SK-N-MC (cell line): Measurements from ENCODE around the gene ENTPD8.

Source experiments
- DNase-seq: peaks from one replicate; pipeline ENCODE4 v3.0.0-alpha.2; 2011; ENCODE audit warnings: low read depth, low spot score
- H3K27ac ChIP-seq: fragments of 200-600 bp; sonication (generic); 2 replicates; pipeline ENCODE4 v1.5.1; 2016; ENCODE audit warnings: mixed run types
- H3K36me3 ChIP-seq: fragments of 200-600 bp; sonication (generic); 2 replicates; pipeline ENCODE4 v1.6.1; 2017; ENCODE audit warnings: antibody characterized with exemption, low read length, mixed read lengths; ENCODE audit not compliant: insufficient read depth
- H3K4me3 ChIP-seq: fragments of 200-600 bp; sonication (generic); 2 replicates; pipeline ENCODE4 v1.5.1; 2016
- H3K9ac ChIP-seq: fragments of 200-600 bp; sonication (generic); 2 replicates; pipeline ENCODE4 v1.8.0; 2017; ENCODE audit warnings: mixed run types, mixed read lengths; ENCODE audit not compliant: insufficient read length
- H3K9me3 ChIP-seq: fragments of 200-600 bp; sonication (generic); 2 replicates; pipeline ENCODE4 v1.6.1; 2017; ENCODE audit warnings: low read depth, mild to moderate bottlenecking, antibody characterized with exemption, low read length, moderate library complexity, mixed read lengths
- EZH2 ChIP-seq: fragments of 200-600 bp; sonication (generic); IDR thresholded peaks from one replicate; pipeline ENCODE4 v1.6.1; 2017; ENCODE audit warnings: antibody characterized with exemption
- FOXP2 ChIP-seq: optimal IDR thresholded peaks from 2 replicates; pipeline ENCODE3; 2011; ENCODE audit warnings: mild to moderate bottlenecking, moderate library complexity; ENCODE audit not compliant: insufficient read depth; ENCODE audit errors: extremely low read length, control extremely low read depth
- POLR2AphosphoS5 ChIP-seq: IDR thresholded peaks from 2 replicates; pipeline ENCODE4 v1.6.1; 2012; ENCODE audit warnings: mild to moderate bottlenecking, low read depth, low read length, borderline replicate concordance

ENTPD8 gene

DNA sequence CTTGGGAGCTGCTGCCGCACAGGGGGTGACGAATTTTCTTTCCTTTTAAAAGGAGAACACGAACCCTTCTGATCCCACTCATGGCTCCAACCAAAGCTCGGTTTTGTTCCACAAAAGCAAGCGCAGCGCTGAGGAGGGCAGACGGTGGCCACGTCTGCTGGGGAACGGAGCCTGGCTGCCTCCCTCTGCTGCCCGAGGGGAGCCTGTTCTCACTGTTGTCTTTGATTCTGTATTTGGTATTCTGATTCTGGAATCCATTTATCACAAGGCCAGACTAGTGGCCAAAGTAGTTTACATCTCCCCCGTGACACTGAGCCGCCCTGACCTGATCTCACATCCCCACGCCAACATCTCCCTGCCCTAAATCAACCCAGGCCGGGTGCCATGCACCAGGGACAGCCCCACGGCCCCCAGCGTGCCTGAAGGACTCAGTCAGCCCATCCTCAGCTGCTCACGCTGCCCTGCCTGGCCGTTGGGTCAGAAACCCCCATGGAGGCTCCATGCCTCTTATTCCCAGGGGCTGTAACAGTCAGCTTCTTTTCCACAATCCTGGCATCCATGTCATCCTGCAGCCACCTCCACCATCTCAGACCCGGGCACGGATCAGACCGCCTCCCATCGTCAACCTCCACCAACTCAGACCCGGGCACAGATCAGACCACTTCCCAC is 24.7 kb upstream of the ENTPD8 start:
- Histone ChIP-seq H3K27ac (no peak overlapping the region), H3K9ac (no peak overlapping the region), H3K4me3 (no peak overlapping the region), H3K36me3 (no peaks in the 10 kb centered on the region), H3K9me3 (no peaks in the 10 kb centered on the region)
- no peak for TF ChIP-seq EZH2
- TF ChIP-seq POLR2AphosphoS5 = no peak
- no peak for TF ChIP-seq FOXP2
- DNase-seq = no peak

DNA sequence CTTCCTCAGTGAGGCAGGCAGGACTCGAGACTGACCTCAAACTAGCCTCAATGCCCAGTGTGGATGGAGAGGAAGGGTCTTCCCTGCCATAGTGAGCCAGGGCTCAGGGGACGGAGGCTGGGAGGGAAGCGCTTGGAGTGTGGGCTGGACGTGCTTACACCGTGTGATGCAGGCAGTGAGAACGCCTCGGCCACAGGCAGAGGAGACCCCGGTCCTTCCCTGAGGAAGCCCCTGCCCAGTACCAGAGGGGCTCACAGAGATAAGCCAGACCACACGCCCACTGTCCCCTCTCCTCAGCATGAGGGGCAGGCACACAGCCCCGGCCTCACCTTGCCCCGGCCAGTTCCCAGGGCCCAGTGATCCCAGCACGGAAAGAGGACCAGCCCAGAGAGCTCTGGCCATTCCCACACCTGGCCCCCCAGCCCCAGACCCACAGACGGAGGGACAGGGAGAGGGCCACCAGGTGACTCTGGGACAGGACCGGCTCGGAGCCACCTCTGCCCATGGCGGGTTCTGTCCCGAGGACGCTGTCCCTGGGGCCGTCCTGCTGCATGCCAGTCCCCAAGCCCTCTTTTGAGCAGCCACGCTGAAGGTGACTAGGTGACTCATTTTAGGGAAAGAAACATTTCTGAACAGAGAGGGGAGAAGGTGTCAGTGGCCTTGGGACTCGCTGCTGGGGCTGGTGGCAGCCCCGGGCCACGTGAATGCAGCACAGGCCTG is 24.0 kb upstream of the ENTPD8 start:
- Histone ChIP-seq H3K4me3 (no peak overlapping the region), H3K9me3 (no peaks in the 10 kb centered on the region), H3K27ac (no peak overlapping the region), H3K36me3 (no peaks in the 10 kb centered on the region), H3K9ac (no peak overlapping the region)
- TF ChIP-seq EZH2 (no peak), FOXP2 (no peak), POLR2AphosphoS5 (no peak)
- no peak for DNase-seq

DNA sequence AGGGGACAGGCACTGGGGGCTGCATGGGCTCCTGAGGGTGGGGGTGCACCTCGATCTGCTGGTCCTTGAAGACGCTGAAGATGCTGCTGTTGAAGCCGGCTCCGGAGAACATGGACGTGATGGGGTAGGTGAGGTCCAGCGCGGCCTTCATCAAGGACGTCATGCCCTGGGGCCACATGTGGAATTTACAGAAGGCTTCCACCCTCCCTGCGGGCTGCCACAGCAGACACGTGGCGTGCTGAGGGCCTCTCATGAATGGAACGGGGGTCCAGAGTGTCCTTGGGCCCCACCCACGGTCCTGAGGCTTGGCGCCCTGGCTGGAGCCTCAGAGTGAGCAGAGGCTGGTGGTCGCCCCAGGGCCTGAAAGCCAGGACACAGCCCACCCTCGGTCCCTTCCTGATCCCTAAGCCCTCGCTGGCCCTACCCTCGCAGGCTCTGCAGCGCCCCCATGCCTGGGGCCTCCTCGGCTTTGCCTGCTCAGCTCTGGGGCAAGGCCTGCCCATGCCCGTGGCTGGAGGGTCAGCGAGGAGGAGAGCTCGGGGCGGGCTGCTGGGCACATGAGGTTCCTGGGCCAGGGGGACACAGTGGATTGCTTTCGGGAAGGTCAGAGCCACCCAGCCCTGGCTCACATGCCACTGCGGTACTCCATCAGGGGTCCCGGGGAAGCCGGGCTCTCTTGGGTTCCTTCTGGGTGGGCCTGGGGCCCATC is 23.3 kb upstream of the ENTPD8 start:
- Histone ChIP-seq H3K36me3 (no peaks in the 10 kb centered on the region), H3K4me3 (no peak overlapping the region), H3K27ac (no peak overlapping the region), H3K9ac (no peak overlapping the region), H3K9me3 (no peaks in the 10 kb centered on the region)
- no peak for TF ChIP-seq POLR2AphosphoS5
- no peak for TF ChIP-seq FOXP2
- no peak for TF ChIP-seq EZH2
- no peak for DNase-seq

DNA sequence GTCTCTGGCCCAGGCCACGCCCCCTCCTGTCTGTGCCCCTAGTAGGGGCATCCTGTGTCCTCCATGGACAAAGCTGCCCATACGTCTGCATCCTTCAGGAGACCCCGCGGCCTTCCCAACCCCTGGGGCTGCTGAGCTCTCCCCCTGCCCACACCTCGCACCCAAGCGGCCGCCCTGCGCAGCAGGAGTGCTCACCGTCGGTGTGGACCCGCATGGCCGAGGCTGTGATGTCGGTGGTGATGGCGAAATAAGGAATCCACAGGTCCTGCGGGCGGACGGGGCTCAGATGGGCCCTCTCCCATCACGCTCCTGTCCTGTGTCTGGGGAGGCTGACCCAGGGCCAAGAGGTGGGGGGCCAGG is 22.8 kb upstream of the ENTPD8 start:
- Histone ChIP-seq H3K27ac (no peak overlapping the region), H3K4me3 (no peak overlapping the region), H3K9ac (no peak overlapping the region), H3K36me3 (no peaks in the 10 kb centered on the region), H3K9me3 (no peaks in the 10 kb centered on the region)
- no peak for DNase-seq
- no peak for TF ChIP-seq FOXP2
- no peak for TF ChIP-seq EZH2
- TF ChIP-seq POLR2AphosphoS5 = no peak

DNA sequence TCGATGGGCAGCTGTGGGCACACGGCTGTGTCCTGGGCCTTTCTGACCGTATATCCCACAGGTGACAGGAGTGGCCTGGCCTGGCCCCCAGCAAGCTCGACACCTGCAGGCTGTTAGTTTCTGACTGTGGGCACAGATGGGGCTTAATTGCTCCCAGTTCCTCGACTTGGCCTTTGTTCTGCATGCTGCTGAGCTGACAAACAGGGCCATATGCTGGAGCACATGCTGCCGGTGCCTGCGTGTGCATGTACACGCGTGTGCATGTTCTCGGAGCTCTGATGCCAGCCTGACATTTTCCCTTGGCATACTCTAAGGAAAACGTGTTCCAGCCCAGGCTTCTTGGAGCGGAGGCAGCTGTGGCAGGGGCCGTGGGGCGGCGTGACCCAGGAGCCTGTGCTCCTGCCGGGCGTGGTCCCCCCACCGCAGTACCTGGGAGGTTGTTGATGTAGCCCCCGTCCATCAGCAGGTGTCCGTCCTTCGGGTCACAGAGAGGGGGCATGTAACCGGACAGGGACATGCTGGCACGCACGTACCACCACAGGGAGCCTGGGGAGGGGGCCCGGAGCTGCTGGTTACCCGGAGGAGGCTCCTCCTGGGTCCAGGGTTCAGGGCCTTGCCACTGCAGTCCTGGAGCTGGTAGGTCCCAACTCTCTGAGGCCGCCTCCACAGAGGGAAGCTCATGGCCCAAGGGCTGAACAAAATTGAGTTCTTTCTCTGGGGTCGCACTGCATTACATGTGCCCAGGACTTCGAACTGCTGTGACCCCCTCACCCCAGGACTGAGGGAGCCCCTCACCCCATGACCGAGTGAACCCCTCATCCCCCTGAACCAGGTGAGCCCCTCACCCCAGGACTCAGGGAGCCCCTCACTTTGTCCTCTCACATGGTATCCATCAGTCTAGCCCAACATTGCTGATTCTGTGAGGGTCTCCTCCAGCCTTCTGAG is 22.1 kb upstream of the ENTPD8 start:
- TF ChIP-seq FOXP2 (no peak), POLR2AphosphoS5 (no peak), EZH2 (no peak)
- no peak for DNase-seq
- no peak overlapping the region for H3K4me3 ChIP-seq
- no peak overlapping the region for H3K27ac ChIP-seq
- H3K36me3 ChIP-seq = no peaks in the 10 kb centered on the region
- no peaks in the 10 kb centered on the region for H3K9me3 ChIP-seq
- H3K9ac ChIP-seq = no peak overlapping the region

DNA sequence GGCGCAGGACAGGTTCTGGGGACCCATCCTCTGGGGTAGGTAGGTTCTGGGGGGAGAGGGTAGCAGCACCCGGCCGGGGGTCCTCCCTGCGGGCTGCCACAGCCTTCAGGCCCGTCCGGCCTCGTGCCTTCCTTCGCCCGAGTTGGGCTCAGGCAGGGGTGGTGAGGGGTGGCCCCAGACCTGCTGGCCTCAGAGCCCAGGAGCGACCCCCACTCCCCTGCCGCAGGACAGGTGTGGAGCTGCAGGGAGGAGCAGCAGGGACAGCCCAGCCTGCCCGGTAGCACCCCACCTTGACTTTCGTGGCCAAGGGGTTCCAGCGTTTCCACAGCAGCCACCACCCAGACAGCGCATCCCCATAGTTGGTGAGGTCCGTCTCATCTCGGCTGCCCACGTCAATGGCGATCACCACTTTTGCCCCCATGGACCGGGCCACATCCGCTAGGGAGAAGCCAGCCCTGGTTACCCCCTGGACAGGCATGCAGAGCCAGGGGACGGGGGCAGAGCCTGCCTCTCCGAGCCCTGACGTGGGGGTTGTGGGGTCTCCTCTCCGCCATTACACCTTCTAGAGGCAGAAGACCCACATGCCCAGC is 21.3 kb upstream of the ENTPD8 start:
- Histone ChIP-seq H3K4me3 (no peak overlapping the region), H3K9ac (no peak overlapping the region), H3K9me3 (no peaks in the 10 kb centered on the region), H3K36me3 (no peaks in the 10 kb centered on the region), H3K27ac (no peak overlapping the region)
- TF ChIP-seq EZH2 (no peak), FOXP2 (no peak), POLR2AphosphoS5 (no peak)
- DNase-seq = no peak

DNA sequence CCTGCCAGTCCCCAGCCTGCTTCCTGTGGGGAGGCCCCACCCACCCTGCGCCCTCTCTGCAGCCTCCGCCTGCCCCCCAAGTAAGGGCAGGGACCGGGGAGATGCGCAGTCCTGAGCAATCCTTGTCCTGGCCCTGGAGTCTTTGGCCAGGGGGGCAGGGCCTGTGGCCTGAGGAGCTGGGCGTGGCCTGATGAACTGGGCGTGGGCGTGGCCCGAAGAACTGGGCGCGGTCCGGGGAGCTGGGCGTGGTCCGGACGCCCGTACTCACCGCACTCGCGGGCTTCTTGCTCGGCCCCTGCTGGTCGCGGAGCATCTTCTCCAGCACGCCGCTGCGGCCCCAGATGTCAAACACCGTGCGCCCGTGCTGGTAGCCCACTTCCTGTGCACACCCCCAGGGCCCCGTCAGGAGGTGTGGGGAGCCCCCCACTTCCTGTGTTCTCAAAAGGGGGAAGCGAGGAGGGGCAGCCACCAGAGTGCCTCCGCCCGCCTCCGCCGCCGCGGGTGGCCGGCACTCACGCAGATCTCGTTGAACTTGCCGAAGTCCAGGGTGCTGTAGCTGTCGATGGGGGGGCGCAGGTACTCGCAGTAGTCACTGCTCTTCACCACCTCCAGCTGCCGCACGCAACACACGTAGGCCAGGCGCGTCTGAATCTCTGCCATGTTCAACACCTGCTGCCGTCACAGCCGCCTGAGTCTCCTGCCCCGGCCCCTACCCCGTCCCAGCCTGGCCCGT is 20.7 kb upstream of the ENTPD8 start:
- Histone ChIP-seq H3K9me3 (no peaks in the 10 kb centered on the region), H3K36me3 (no peaks in the 10 kb centered on the region; the same call in 1 of the 2 replicates), H3K27ac (no peak overlapping the region), H3K9ac (no peak overlapping the region), H3K4me3 (no peak overlapping the region)
- DNase-seq = no peak
- no peak for TF ChIP-seq POLR2AphosphoS5
- TF ChIP-seq FOXP2 = no peak
- no peak for TF ChIP-seq EZH2
